Ishikawa (cell line): ENCODE data around the gene GUCA1C.

ENCODE experiments used
- CEBPB ChIP-seq: IDR thresholded peaks from 2 replicates; pipeline ENCODE4 v1.6.1; 2012
- CREB1 ChIP-seq: IDR thresholded peaks from 2 replicates; pipeline ENCODE4 v1.6.1; 2012; ENCODE audit warnings: low read depth
- EGR1 ChIP-seq: IDR thresholded peaks from 2 replicates; pipeline ENCODE4 v1.6.1; 2012
- EP300 ChIP-seq: IDR thresholded peaks from 2 replicates; pipeline ENCODE4 v1.6.1; 2012; ENCODE audit warnings: borderline replicate concordance
- FOXM1 ChIP-seq: IDR thresholded peaks from 2 replicates; pipeline ENCODE4 v1.6.1; 2012; ENCODE audit warnings: low read depth, borderline replicate concordance
- NFIC ChIP-seq: IDR thresholded peaks from 2 replicates; pipeline ENCODE4 v1.6.1; 2012
- RAD21 ChIP-seq: IDR thresholded peaks from 2 replicates; pipeline ENCODE4 v1.6.1; 2012; ENCODE audit warnings: low read depth
- TAF1 ChIP-seq: IDR thresholded peaks from 2 replicates; pipeline ENCODE4 v1.6.1; 2012; ENCODE audit warnings: low read depth, mild to moderate bottlenecking
- TCF12 ChIP-seq: IDR thresholded peaks from 2 replicates; pipeline ENCODE4 v1.6.1; 2012; ENCODE audit warnings: low read depth
- TEAD4 ChIP-seq: IDR thresholded peaks from 2 replicates; pipeline ENCODE4 v1.6.1; 2012
- USF1 ChIP-seq: IDR thresholded peaks from 2 replicates; pipeline ENCODE4 v1.6.1; 2012
- YY1 ChIP-seq: IDR thresholded peaks from 2 replicates; pipeline ENCODE4 v1.6.1; 2012; ENCODE audit warnings: low read depth
- ZBTB7A ChIP-seq: IDR thresholded peaks from 2 replicates; pipeline ENCODE4 v1.6.1; 2012; ENCODE audit warnings: low read depth
- TF ChIP-seq, protein P1 (sequence below): IDR thresholded peaks from 2 replicates; pipeline ENCODE4 v1.6.1; 2012; ENCODE audit warnings: low read depth, mild to moderate bottlenecking
- TF ChIP-seq, protein P2 (sequence below): IDR thresholded peaks from 2 replicates; pipeline ENCODE4 v1.6.1; 2012

Gene GUCA1C

GRCh38 chr3:108976058-108976457 lies 22.4 kb upstream of the GUCA1C start:
- no peak for TF ChIP-seq RAD21
- no peak for TF ChIP-seq TEAD4
- TF ChIP-seq, protein P1, sequence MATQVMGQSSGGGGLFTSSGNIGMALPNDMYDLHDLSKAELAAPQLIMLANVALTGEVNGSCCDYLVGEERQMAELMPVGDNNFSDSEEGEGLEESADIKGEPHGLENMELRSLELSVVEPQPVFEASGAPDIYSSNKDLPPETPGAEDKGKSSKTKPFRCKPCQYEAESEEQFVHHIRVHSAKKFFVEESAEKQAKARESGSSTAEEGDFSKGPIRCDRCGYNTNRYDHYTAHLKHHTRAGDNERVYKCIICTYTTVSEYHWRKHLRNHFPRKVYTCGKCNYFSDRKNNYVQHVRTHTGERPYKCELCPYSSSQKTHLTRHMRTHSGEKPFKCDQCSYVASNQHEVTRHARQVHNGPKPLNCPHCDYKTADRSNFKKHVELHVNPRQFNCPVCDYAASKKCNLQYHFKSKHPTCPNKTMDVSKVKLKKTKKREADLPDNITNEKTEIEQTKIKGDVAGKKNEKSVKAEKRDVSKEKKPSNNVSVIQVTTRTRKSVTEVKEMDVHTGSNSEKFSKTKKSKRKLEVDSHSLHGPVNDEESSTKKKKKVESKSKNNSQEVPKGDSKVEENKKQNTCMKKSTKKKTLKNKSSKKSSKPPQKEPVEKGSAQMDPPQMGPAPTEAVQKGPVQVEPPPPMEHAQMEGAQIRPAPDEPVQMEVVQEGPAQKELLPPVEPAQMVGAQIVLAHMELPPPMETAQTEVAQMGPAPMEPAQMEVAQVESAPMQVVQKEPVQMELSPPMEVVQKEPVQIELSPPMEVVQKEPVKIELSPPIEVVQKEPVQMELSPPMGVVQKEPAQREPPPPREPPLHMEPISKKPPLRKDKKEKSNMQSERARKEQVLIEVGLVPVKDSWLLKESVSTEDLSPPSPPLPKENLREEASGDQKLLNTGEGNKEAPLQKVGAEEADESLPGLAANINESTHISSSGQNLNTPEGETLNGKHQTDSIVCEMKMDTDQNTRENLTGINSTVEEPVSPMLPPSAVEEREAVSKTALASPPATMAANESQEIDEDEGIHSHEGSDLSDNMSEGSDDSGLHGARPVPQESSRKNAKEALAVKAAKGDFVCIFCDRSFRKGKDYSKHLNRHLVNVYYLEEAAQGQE: no peak

DNA sequence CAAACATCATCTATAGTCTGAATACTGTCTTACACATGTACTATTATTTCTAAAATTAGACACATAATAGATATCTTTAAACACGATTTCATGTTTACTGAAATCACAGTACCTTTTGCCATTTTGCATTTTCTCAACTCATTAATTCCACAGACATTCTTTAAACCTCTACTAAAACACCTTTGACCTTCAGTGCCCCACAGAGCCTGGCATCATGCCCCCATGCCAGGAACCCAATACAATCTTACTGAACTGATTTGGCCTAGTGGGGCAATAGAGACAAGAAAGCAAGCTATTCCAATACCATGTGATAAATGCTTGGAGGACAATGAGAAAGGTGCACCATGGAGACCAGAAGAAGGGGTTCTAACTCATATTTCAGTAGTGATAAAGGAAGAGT lies 19.3 kb upstream of the GUCA1C start:
- TF ChIP-seq FOXM1 (no peak), EP300 (no peak), EGR1 (no peak), USF1 (no peak), ZBTB7A (no peak), TAF1 (no peak), CREB1 (no peak), TCF12 (no peak), CEBPB (no peak), TEAD4 (no peak)
- TF ChIP-seq, protein P1: no peak

GRCh38 chr3:108972482-108972881 lies 18.8 kb upstream of the GUCA1C start:
- TF ChIP-seq YY1 (no peak), TAF1 (no peak), CREB1 (no peak), NFIC (no peak), EGR1 (no peak), EP300 (no peak), RAD21 (no peak), TEAD4 (no peak)
- TF ChIP-seq, protein P1: no peak

GRCh38 chr3:108970561-108970960 lies 16.9 kb upstream of the GUCA1C start:
- no peak for TF ChIP-seq ZBTB7A
- no peak for TF ChIP-seq CREB1
- no peak for TF ChIP-seq TCF12
- TF ChIP-seq TEAD4: no peak
- TF ChIP-seq, protein P2, sequence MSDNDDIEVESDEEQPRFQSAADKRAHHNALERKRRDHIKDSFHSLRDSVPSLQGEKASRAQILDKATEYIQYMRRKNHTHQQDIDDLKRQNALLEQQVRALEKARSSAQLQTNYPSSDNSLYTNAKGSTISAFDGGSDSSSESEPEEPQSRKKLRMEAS: no peak
- TF ChIP-seq USF1: no peak
- TF ChIP-seq RAD21: no peak
- no peak for TF ChIP-seq FOXM1

GRCh38 chr3:108966773-108967172 lies 13.1 kb upstream of the GUCA1C start:
- no peak for TF ChIP-seq RAD21
- TF ChIP-seq USF1: no peak
- no peak for TF ChIP-seq CEBPB
- TF ChIP-seq, protein P2: no peak
- no peak for TF ChIP-seq EP300
